K562 (cell line): ENCODE measurements around the gene PIP4K2A.

ENCODE experiments used
- ADNP ChIP-seq: fragments of 200-800 bp; sonication (Bioruptor generic); IDR thresholded peaks from 2 replicates; pipeline ENCODE4 v1.6.1; 2016; ENCODE audit warnings: missing genetic modification characterization, missing compliant biosample characterization
- CTCF ChIP-seq, 3 experiments: IDR thresholded peaks in 2 of 3; conservative IDR thresholded peaks in 1 of 3; 2 replicates each; pipeline ENCODE4 v1.5.1; 2011 to 2012; ENCODE audit warnings: low read length in 3 of 3, mild to moderate bottlenecking in 3 of 3, control low read depth in 2 of 3, improper control_type of control experiment in 1 of 3, inconsistent platforms in 1 of 3, low read depth in 1 of 3, mixed read lengths in 1 of 3, moderate library complexity in 1 of 3; ENCODE audit not compliant: insufficient read depth in 2 of 3
- JUNB ChIP-seq: fragments of 450-650 bp; formaldehyde crosslinking; conservative IDR thresholded peaks from 2 replicates; pipeline ENCODE4 v1.4.0; 2020; ENCODE audit warnings: mild to moderate bottlenecking

GRCh38 chr10:22640359-22640758 is 74.0 kb downstream of the PIP4K2A start:
- no peak for TF ChIP-seq JUNB
- no peak for TF ChIP-seq ADNP (tag)
- TF ChIP-seq CTCF (IDR thresholded peaks at IDR 0.05 in 2 of 3, conservative IDR thresholded peaks at IDR 0.05 in 1 of 3; ENCODE audit: insufficient read depth in 2 of 3, low read depth in 1 of 3, low read length in 3 of 3) = no peak
